HG03520 (cell line): ENCODE measurements around the gene GNLY.
"Not testable (repeated sequence)": the region's sequence is repeated elsewhere in the genome, so short reads cannot be mapped to it uniquely, and the experiment has no call there.

Experiments used
- ATAC-seq: cut with Tn5 transposase; IDR thresholded peaks from one replicate; pipeline ENCODE4 v1.9.1; 2021; ENCODE audit warnings: mild to moderate bottlenecking, moderate library complexity; ENCODE audit not compliant: unreplicated experiment

GNLY gene

GRCh38 chr2:85663594-85664565 lies 30.3 kb upstream of the GNLY start:
- no peak for ATAC-seq

- ATAC-seq, result no peak
Measured at GRCh38 chr2:85665264-85665937, 28.8 kb upstream of the GNLY start.

DNA sequence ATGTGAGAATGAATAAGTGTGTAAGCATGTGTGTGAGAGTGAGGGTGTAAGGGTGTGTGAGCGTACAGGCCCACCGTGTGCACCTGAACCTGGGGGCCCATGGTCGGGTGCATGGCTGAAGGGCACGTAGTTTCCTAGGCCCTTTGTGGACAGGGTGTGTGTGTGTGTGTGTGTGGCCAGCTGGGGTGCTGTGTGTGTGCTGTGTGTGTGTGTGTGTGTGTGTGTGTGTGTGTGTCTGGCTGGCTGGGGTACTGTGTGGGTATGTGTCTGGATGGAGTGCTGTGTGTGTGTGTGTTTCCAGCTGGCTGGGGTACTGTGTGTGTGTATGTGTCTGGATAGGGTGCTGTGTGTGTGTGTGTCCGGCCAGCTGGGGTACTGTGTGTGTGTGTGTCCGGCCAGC lies 28.1 kb upstream of the GNLY start:
- no peak for ATAC-seq

GRCh38 chr2:85666435-85667316 lies 27.5 kb upstream of the GNLY start:
- ATAC-seq, result no peak

GRCh38 chr2:85667561-85668008 lies 26.6 kb upstream of the GNLY start:
- no peak for ATAC-seq

DNA sequence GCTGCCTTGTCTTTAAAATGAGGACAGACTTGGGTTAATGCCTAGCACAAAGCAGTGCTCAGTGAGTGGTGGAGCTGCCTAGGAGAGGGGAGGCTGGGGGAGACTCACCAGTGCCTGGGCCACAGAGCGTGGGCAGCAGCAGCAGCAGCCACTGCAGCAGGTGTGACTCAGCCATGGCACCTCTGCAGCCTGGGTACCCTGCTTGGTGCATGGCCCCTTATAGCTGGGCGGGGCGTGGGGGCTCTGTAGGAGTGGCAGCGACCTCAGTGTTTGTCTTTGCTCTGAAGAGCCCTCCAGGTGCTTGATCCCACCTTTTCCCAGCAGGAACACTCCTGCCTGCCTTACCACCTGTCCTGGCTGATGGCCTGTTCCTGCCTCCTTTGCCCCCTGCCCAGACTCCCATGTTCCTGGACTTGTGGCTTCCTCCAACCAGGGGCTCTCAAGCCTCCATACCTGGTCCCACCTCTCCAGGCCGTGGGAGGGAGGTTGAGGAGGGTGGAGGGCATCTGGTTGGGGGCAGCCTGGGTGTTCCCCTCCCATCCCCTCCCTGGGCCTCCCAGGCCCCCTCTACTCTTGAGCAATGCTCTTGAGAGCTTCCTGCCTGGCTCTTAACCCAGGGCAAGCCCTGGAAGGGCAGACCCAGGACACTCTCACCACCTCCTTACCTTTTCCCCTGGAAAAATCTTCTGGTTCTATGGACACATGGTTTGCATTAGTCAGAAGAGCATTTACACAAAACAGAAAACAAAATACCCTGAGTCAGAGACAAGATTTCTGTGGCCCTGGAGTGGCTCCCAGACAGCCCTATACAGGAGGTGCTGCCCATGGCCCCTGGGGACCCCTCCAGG lies 25.9 kb upstream of the GNLY start, which contains the start of gene SFTPB:
TSS of gene SFTPB (minus strand) at position 191 of the 848 bp plus-strand sequence. CDS start at position 175, 16 bp downstream.
- no peak for ATAC-seq

- ATAC-seq, result no peak
Measured at GRCh38 chr2:85668857-85669142, 25.4 kb upstream of the GNLY start.

DNA sequence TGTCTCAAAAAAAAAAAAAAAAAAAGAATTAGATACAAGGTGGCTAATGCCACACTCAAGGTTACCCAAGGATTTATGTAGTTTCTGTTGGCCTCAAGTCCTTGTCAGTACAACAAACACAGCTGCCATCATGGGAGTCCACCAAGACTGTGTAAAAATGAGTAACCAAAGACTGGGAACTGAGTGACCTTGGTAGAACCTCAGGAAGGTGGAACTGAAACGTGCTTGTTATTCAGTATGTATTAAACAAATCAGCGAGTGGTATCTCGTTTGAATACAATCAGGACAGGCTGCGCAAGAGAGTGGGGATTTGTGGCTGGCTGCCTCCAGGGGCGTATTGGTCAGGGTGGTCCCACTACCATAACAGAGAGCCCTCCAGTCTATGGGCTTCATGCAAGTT lies 24.6 kb upstream of the GNLY start:
- ATAC-seq, result peak; percentile 64

DNA sequence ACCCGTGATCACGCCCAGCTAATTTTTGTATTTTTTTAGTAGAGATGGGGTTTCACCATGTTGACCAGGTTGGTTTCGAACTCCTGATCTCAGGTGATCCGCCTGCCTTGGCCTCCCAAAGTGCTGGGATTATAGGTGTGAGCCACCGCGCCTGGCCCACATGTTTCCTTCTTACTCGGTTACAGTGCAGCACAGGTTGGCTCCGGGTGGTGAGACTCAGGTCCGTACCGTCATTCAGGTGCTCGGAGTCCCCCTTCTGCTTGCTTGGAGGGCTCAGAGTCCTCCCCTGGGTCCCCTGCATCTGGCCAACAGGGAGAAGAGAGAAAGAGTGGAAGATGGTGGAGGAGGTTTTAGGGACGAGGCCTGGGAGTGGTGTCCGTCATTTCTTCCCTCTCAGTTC lies 23.7 kb upstream of the GNLY start:
- not testable (repeated sequence) for ATAC-seq

DNA sequence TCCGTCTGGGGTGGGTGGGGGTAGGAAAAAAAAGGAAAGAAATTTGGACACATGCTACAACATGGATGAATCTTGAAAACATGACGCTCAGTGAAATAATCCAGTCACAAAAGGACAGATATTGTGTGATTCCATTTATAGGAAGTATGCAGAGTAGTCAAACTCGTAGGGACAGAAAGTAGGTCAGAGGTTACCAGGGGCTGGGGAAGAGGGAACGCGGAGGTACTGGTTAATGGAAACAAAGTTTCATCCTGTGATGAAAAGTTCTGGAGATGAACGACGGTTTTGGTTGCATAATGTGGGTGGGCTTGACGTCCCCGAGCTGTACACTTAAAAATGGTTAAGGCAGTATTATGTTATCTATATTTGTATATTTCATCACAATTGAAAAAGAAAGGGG lies 21.7 kb upstream of the GNLY start:
- ATAC-seq, result no peak

DNA sequence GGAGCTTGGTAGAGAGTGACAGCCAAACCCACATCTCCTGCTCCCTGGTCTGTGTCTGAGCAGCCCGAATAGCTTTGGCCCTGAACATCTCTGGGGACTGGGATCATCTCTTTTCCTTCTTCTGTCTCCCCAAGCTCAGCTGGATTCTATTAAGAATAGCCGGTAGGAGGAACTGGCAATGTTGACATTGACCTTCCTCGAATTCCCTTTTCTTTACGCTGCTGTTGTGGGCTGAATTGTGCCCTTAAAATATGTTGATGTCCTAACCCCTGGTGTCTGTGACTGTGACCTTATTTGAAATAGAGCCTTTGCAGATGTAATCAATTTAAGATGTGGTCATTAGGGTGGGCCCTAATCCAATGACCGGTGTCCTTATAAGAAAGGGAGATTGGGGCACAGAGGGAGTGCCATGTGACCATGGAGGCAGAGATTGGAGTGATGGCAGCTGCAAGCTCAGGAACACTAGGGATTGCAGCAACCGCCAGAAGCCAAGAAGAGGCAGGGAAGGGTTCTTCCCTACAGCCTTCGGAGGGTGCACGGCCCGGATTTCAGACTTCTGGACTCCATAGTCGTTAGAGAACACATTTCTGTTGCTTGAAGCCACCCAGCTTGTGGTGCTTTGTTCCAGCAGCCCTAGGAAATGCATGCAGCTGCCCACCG lies 20.3 kb upstream of the GNLY start:
- ATAC-seq, result no peak

GRCh38 chr2:85674417-85674816 lies 19.7 kb upstream of the GNLY start:
- no peak for ATAC-seq

DNA sequence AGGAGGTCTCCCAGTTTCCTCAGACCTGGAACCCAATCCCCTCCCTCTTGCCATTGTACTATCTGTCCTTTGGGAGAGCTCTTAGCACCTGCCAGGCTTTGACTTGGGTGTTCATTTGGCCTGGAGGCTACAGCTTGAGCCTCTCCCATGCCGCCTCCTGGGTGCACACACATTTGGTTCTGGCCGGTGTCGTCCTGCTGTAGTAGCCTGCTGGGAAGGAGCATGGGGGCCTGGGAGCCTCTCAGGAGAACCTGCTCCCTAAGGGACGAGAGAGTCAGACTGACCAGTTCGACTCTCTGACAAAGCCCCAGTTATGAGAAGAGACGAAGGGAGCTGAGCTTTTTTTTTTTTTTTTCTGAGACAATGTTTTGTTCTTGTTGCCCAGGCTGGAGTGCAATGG lies 18.7 kb upstream of the GNLY start:
- ATAC-seq, result no peak

DNA sequence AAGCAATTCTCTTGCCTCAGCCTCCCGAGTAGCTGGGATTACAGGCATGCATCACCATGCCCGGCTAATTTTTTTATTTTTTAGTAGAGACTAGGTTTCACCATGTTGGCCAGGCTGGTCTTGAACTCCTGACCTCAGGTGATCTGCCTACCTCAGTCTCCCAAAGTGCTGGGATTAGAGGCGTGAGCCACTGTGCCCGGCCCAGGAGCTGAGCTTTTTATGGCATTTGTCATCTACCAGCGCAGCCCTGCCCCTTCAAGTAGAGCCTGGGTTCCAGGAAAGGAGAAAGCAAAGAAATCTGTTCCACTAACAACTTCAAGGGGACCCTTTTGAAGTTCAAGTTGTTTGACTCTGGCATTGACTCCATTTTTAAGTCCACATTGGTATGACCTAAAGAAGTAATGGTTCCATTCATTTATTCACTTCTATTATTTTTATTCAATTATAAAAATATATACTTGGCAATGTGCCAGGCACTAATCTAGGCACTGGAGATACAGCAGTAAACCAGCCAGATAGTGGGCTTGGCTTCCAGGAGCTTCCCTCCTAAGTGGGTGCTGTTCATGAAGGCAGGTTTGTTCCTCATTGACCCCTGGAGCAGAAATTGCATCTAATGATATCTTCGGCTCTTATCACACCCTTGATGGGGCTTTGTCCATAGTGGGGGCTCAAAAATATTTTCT lies 18.2 kb upstream of the GNLY start:
- ATAC-seq, result no peak

- no peak for ATAC-seq
Measured at GRCh38 chr2:85678377-85678776, 15.8 kb upstream of the GNLY start.

GRCh38 chr2:85678794-85679672 lies 15.1 kb upstream of the GNLY start:
- peak; percentile 73 for ATAC-seq

GRCh38 chr2:85680707-85681371 lies 13.3 kb upstream of the GNLY start:
- ATAC-seq, result no peak

DNA sequence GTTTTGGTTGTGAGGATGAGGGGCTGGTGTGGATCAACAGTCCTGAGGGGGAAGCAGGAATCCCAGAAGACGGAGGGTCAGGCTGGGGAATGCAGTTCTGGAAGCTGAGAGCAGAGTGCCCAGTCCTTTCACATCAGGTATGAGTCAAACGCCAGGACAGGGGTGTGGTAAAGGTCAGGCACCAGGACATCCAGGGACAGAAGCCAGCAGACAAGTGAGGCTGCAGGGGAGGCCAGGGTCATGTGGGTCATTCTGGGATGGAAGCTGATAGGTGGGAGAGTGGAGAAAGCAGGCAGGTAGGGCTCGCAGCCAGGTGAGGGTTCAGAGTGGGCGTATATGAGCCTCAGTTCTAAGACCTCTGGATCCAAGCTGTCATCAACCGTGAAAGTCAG lies 12.8 kb upstream of the GNLY start:
- ATAC-seq, result no peak
